ENCODE measurements around the gene PPP1R15B. TPM values are rescaled to one million over a fixed set of nuclear protein-coding genes. Genes with fewer than 3 reads are reported as not detected.
"Not testable (repeated sequence)": the region's sequence is repeated elsewhere in the genome, so short reads cannot be mapped to it uniquely, and the experiment has no call there.

PPP1R15B gene
- total RNA-seq, 2 experiments from 2014 or later: 78.6 to 79.9 TPM

DNA sequence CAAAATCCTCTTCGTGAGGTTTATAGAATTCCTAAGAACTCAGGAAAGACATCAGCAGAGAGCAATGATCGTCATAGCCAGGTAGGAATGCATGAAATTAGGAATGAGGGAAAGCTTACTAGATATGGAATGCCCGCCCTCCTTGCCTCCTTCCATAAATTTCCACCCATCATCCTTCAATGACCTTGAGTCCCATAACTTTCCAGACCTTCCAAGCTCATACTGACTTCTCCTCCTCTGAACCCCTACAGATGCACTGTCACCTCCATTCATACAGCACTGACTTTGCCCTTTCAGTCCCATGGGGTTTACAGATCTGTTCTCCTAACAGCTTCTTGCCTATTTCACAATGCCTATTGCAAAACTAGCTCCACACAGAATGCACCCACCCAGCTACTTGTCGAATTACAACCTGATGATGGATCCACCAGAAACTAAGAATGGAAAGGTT, 23.8 kb upstream of the PPP1R15B start:
- Mint-ChIP-seq H3K27ac (no peak overlapping the region), H3K27me3 (no peaks in the 10 kb centered on the region), H3K36me3 (peaks cover 8% of the 10 kb centered on the region), H3K4me3 (no peak overlapping the region), H3K9me3 (no peaks in the 10 kb centered on the region), H3K4me1 (peaks cover 6% of the 10 kb centered on the region)
- no peak for DNase-seq

DNA sequence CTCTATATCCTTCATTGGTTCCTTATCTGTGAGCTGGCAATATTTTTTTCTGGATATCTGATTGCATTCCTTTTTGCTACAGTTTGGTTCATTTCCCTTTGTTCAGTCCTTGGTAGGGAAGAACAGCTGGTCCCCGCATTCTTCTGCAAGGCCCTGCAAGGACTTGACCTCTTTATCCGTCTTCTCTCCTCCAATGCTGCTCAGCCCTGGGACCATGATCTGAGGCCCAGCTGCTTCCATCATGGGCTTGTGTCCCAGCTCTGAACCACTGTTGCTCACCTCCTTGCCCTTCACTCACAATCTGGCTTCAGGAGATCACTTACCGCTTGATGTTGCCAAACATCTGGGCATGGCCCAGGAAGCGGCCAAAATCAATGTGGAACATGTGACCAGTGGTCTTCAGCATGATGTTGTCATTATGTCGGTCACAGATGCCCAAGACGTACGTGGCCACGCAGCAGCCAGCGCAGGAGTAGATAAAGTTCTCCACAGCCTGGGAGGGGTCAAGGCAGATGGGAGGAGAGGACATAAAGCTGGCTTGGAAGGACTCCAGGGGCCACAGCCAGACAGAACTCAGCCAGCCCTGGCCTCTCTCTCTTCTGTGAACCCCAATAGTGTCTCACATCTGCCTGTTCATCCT, 22.6 kb upstream of the PPP1R15B start:
- DNase-seq: no peak
- Mint-ChIP-seq H3K4me3 (no peak overlapping the region), H3K36me3 (peaks cover 8% of the 10 kb centered on the region), H3K4me1 (peaks cover 6% of the 10 kb centered on the region), H3K27me3 (no peaks in the 10 kb centered on the region), H3K9me3 (no peaks in the 10 kb centered on the region), H3K27ac (no peak overlapping the region)

DNA sequence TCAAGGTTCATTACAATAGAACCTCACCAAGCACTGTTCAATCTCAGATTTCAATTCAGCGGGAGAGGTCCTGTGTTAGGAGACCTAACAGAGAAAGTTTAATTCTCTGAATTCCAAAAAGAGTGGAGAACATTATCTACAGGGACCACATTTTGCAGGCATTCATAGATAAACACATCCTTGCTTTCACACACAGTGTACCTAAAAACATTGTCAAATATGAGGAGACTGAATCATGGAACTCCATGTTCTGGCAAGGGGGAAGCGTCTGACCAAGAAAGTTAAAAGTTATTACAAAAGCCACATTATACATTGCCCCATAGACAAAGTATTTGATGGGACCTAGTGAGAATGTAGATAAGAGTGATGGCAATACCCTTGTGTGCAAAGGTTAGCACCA, 21.1 kb upstream of the PPP1R15B start:
- DNase-seq: no peak
- H3K4me3 Mint-ChIP-seq: no peak overlapping the region
- H3K4me1 Mint-ChIP-seq: peaks cover 4% of the 10 kb centered on the region
- H3K9me3 Mint-ChIP-seq: no peaks in the 10 kb centered on the region
- H3K27ac Mint-ChIP-seq: no peak overlapping the region
- no peaks in the 10 kb centered on the region for H3K27me3 Mint-ChIP-seq
- H3K36me3 Mint-ChIP-seq: peaks cover 8% of the 10 kb centered on the region

DNA sequence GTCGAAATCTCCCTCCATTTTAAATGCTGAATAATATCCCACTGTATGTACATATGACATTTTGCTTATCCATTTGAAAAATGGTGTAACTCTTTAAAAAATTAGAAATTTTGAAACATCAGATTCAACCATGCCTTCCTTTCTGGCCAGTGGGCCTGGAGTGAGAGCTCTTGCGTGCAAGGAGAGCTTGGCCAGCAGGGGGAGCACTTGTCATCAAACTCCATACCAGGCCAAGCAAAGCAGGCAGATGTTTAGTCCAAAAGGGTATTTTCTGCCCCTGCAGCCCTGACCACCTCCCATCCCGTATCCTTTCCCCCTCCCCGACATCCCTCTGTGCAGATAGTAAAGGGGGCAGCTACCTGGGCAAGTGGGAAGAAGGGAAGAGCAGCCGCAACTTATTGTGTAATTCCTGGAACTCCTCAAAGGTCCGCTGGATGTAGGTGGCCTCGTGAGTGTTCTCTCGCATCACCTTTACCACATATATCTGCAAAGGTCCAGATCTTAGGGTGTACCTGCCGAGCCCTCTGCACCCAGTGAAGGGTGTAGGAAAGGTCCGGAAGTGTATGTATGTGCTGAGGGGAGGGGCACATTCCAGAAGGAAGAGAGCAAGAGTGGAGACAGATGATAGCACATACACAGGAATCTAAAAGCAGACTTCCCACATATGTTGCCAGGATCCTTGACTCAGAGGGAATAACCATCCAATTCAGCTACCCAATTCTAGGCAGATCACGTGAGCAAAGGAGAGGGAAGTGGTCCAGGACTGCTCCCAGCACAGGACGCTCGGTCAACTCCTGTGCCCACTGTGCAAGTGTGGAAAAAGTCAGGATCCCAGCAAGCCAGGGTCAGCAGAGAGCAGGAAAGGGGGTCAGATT, 19.9 kb upstream of the PPP1R15B start:
- H3K27me3 Mint-ChIP-seq: no peaks in the 10 kb centered on the region
- no peaks in the 10 kb centered on the region for H3K9me3 Mint-ChIP-seq
- no peak overlapping the region for H3K4me3 Mint-ChIP-seq
- H3K27ac Mint-ChIP-seq: peak overlapping the region; percentile 50
- H3K36me3 Mint-ChIP-seq: peaks cover 8% of the 10 kb centered on the region
- peak; percentile 70 for DNase-seq
- H3K4me1 Mint-ChIP-seq: peaks cover 4% of the 10 kb centered on the region

DNA sequence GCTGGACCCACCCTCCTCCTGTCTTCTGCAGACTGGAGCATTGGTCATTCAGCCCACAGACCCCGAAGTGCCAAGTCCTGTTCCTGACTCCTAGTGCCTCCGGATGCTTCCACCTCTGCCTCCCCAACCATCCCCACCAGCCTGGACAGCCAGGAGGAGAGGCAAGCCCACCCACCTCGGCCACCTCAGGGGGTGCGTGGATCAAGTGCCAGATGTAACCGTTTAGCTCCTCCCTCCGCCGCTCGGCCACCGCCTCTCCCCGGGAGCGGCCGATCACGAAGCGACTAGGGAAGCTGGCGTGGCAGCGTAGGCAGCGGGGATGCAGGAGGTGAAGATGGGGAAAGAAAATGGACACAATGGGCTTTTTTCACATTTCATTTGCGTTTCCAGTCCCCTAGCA, 18.1 kb upstream of the PPP1R15B start:
- Mint-ChIP-seq H3K9me3 (no peaks in the 10 kb centered on the region), H3K4me1 (peaks cover 4% of the 10 kb centered on the region), H3K36me3 (peaks cover 15% of the 10 kb centered on the region), H3K27me3 (no peaks in the 10 kb centered on the region), H3K4me3 (no peak overlapping the region), H3K27ac (no peak overlapping the region)
- DNase-seq: no peak

DNA sequence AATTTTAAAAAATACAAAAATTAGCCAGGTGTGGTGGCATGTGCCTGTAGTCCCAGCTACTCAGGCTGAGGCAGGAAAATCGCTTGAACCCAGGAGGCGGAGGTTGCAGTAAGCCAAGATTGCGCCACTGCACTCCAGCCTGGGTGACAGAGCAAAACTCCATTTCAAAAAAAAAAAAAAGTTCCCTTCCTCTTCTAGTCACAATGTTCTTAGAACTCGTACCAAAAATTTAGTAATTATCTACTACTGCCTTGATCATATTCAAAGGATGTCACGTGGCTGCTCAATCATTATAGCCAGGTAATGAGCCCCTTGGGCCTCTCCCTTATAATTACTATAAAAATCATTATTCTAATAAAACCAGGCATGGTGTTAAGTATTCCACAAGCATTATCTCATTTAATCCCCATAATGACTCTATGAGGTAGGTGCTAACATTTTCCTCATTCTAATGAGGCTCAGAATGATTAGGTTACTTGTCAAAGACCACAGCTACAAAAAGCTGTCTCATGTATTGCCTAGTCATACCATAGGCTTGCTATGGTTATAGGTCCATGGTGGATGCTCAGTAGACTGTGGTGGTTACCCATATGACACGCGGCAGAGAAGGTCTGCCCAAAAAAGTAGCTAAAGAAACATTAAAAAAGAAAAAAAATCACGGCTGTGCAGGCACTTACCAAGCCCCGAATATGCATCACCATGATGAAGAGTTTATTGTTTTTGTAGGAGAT, 15.5 kb upstream of the PPP1R15B start:
- no peaks in the 10 kb centered on the region for H3K27me3 Mint-ChIP-seq
- no peaks in the 10 kb centered on the region for H3K9me3 Mint-ChIP-seq
- H3K36me3 Mint-ChIP-seq: peaks cover 15% of the 10 kb centered on the region
- H3K4me1 Mint-ChIP-seq: peaks cover 4% of the 10 kb centered on the region
- no peak overlapping the region for H3K4me3 Mint-ChIP-seq
- no peak overlapping the region for H3K27ac Mint-ChIP-seq
- no peak for DNase-seq

DNA sequence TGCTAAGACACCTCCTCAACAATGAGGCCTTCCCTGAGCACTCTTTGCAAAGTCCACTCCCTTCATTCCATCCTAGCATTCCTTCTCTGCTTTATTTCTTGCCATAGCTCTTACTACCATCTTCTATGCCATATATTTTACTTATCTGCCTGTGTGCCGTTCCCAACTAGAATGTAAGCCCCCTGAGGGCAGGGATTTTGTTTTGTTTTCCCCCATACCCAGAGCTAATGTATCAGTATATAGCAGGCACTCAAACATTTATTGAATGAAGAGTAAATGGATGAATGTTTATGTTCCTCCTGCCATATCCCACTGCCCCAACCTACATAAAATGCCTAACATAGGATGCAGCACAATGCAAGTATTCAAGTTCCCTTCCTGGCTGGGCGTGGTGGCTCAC, 14.9 kb upstream of the PPP1R15B start:
- Mint-ChIP-seq H3K36me3 (peaks cover 11% of the 10 kb centered on the region), H3K4me1 (peaks cover 3% of the 10 kb centered on the region)

DNA sequence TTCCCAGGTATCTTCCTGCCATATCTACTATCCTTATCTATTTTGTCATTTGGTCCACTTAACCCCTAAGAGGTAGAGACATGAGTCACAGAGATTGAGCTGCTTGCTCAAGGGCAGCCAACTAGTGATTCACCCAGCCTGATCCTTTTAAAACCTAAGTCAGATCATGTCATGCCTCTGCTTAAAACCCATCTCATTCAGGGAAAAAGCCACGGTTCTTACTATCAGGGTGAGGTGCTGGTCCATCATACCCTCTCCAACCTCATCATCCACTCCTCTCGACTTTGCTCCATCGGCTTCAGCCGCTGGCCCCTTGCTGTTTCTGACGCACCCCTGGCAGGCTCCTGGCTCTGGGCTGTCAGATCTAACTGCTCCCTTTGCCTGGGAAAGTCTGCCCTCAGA, 14.4 kb upstream of the PPP1R15B start:
- no peak for DNase-seq
- Mint-ChIP-seq H3K9me3 (no peaks in the 10 kb centered on the region), H3K27ac (no peak overlapping the region), H3K4me1 (no peaks in the 10 kb centered on the region), H3K27me3 (no peaks in the 10 kb centered on the region), H3K36me3 (peaks cover 8% of the 10 kb centered on the region), H3K4me3 (no peak overlapping the region)

More for the DNA sequence above, 14.9 kb upstream of the PPP1R15B start:
- Mint-ChIP-seq H3K27ac (no peak overlapping the region), H3K27me3 (no peaks in the 10 kb centered on the region), H3K4me3 (no peak overlapping the region), H3K9me3 (no peaks in the 10 kb centered on the region)
- DNase-seq: no peak

DNA sequence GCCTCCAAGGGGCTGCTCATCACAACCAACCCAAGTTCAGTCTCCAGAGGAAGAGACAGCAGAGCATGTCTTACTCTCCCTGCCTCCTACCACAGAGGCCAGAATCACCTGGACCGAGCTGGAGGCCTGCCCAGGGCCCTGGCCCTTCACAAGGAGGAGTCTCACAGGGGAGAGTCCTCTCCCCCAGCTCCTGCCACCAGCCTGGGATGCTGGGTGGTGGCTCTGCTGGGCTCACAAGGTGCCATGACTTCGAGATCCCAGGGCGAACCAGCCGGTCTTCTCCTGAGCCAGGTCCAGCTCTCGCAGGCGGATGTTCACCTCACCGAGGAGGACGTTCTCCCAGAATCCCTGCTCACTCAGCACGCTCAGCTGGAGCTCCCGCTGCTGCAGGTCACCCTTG, 13.0 kb upstream of the PPP1R15B start:
- peaks cover 5% of the 10 kb centered on the region for H3K4me1 Mint-ChIP-seq
- H3K36me3 Mint-ChIP-seq: peaks cover 7% of the 10 kb centered on the region
- no peak overlapping the region for H3K27ac Mint-ChIP-seq
- no peak for DNase-seq
- no peak overlapping the region for H3K4me3 Mint-ChIP-seq
- H3K9me3 Mint-ChIP-seq: no peaks in the 10 kb centered on the region
- H3K27me3 Mint-ChIP-seq: no peaks in the 10 kb centered on the region

DNA sequence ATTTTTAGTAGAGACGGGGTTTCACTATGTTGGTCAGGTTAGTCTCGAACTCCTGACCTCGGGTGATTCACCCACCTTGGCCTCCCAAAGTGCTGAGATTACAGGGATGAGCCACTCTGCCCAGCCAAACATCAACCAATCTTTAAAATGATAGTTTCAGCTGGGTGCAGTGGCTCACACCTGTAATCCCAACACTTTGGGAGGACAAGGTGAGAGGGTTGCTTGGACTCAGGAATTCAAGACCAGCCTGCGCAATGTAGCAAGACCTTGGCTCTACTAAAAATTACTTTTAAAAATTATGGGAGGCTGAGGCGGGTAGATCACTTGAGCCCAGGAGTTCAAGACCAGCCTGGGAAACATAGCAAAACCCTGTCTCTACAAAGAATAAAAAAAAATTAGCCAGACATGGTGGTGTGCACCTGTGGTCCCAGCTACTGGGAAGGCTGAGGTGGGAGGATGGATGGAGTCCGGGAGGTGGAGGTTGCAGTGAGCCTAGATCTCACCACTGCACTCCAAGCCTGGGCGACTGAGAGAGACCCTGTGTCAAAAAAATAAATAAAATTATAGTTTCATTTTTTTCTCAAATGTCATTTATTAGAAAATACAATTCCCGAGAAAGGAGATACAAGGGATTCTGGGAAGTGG, 10.6 kb upstream of the PPP1R15B start:
- H3K27me3 Mint-ChIP-seq, H3K4me3 Mint-ChIP-seq, H3K36me3 Mint-ChIP-seq, DNase-seq, H3K9me3 Mint-ChIP-seq, H3K27ac Mint-ChIP-seq: not testable (repeated sequence)
- peaks cover 21% of the 10 kb centered on the region for H3K4me1 Mint-ChIP-seq

DNA sequence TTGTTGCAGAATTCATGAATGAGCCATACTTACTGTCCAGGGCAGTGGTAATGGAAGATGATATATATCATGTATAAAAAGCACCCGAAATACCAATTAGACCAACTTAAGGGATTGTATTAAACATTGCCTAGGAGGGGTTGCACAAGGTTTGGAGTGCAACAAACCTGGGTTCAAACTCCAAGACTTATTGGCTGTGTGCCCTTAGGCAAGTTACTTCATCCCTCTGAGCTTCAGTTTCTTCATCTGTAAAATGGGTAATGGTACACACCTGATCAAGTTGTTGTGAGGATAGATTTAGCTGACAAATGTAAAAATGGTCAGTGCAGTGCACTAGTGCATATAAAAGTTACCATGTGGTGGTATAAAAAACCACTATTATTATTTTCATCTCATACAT, 9.8 kb upstream of the PPP1R15B start:
- Mint-ChIP-seq H3K27ac (no peak overlapping the region), H3K4me3 (no peak overlapping the region), H3K9me3 (no peaks in the 10 kb centered on the region), H3K27me3 (no peaks in the 10 kb centered on the region), H3K4me1 (peaks cover 23% of the 10 kb centered on the region), H3K36me3 (peaks cover 7% of the 10 kb centered on the region)
- no peak for DNase-seq

DNA sequence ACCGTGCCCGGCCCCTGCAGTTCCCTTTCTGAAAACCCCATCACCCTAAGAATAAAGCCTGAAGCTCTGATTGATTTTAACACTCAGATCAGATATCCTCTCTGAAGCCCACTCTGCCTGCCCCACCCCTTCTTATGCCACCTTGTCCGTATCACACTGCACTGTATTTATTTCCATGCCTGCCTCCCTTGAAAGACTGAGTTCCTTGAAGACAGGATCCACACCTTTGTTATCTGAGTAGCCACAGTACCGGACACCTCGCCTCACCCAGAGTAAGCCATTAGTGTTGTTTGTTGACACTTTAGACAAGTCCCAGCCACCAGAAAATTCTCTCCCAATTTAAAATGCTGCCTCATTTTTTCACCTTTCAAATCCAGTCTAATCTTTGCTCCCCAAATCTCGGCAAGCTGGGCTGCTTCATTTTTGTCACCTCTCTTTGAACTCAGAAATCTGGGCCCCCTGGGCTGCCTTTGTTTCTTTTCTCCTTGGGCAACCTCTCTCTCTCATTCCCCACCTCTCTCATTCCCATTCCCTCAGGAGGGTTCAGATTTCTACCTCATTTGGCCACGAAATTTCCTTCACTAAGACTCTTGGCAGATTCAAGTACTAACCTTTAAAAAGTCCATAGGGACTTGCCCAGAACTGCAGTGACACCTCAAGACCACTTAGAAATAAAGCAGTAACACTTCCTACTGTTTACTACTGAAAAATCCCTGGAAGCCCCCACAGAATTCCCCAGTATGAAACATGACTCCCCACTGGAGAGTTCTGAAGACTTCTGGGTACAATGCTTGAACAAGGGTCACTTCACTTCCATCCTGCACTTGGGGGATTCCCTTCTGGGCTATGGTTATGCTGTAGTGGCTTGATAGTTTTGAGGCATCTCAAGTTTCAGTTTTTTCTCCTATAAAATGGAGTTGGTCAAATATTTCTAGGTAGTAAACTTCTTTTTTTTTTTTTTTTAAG, 8.7 kb upstream of the PPP1R15B start:
- no peaks in the 10 kb centered on the region for H3K9me3 Mint-ChIP-seq
- no peak overlapping the region for H3K27ac Mint-ChIP-seq
- H3K27me3 Mint-ChIP-seq: no peaks in the 10 kb centered on the region
- no peak overlapping the region for H3K4me3 Mint-ChIP-seq
- no peak for DNase-seq
- H3K36me3 Mint-ChIP-seq: peaks cover 1% of the 10 kb centered on the region
- H3K4me1 Mint-ChIP-seq: peaks cover 27% of the 10 kb centered on the region

DNA sequence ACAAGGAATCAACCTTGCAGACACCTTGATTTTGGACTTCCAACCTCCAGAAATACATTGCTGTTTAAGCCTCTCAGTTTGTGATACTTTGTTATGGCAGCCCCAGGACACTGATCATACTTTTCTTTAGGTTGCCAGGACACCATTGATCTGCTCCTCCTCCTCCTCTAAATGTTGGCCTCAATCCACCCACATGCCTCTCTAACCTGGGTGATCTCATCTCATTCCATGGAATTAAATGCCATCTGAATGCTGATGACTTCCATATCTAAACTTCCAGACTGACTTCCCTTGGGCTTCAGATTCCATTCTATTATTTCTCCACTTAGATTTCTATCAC, 7.4 kb upstream of the PPP1R15B start:
- Mint-ChIP-seq H3K4me1 (peaks cover 27% of the 10 kb centered on the region), H3K4me3 (no peak overlapping the region), H3K27me3 (no peaks in the 10 kb centered on the region), H3K27ac (no peak overlapping the region), H3K36me3 (peaks cover 1% of the 10 kb centered on the region), H3K9me3 (no peaks in the 10 kb centered on the region)
- no peak for DNase-seq
